SK-N-SH treated with all-trans-retinoic acid at 6 μM for 48 hours (cell line): ENCODE measurements around the gene EDIL3.

Experiments used
- CSDC2 ChIP-seq: fragments of 250-450 bp; sonication (Bioruptor Pico); IDR thresholded peaks from 2 replicates; pipeline ENCODE4 v1.5.0; 2020; ENCODE audit warnings: mild to moderate bottlenecking, moderate library complexity
- ESRRG ChIP-seq: fragments of 250-450 bp; sonication (Bioruptor Pico); IDR thresholded peaks from 2 replicates; pipeline ENCODE4 v1.6.1; 2021; ENCODE audit warnings: mild to moderate bottlenecking
- GLIS3 ChIP-seq: fragments of 250-450 bp; sonication (Bioruptor Pico); IDR thresholded peaks from 2 replicates; pipeline ENCODE4 v1.5.0; 2020; ENCODE audit warnings: mild to moderate bottlenecking, moderate library complexity
- ISL1 ChIP-seq: fragments of 250-450 bp; sonication (Bioruptor Pico); IDR thresholded peaks from 2 replicates; pipeline ENCODE4 v2.1.2; 2022; ENCODE audit warnings: mild to moderate bottlenecking, moderate library complexity
- OSR1 ChIP-seq: fragments of 250-450 bp; sonication (Bioruptor Pico); IDR thresholded peaks from 2 replicates; pipeline ENCODE4 v1.8.0; 2022; ENCODE audit warnings: moderate library complexity, mild to moderate bottlenecking, inconsistent platforms
- RARB ChIP-seq: fragments of 250-450 bp; sonication (Bioruptor Pico); IDR thresholded peaks from 2 replicates; pipeline ENCODE4 v1.8.0; 2021; ENCODE audit warnings: mild to moderate bottlenecking, moderate library complexity
- ZFP30 ChIP-seq: fragments of 450-650 bp; formaldehyde crosslinking; IDR thresholded peaks from 2 replicates; pipeline ENCODE4 v1.5.0; 2022; ENCODE audit warnings: mild to moderate bottlenecking, moderate library complexity
- ZNF8 ChIP-seq: fragments of 450-650 bp; formaldehyde crosslinking; IDR thresholded peaks from 2 replicates; pipeline ENCODE4 v1.5.0; 2020; ENCODE audit warnings: mild to moderate bottlenecking, moderate library complexity
- TF ChIP-seq, protein P1 (sequence below): fragments of 250-450 bp; sonication (Bioruptor Pico); IDR thresholded peaks from 2 replicates; pipeline ENCODE4 v1.8.0; 2020; ENCODE audit warnings: mild to moderate bottlenecking, moderate library complexity, borderline replicate concordance
- TF ChIP-seq, protein P2 (sequence below): fragments of 250-450 bp; sonication (Bioruptor Pico); IDR thresholded peaks from 2 replicates; pipeline ENCODE4 v1.8.0; 2021; ENCODE audit warnings: low read depth, mild to moderate bottlenecking, moderate library complexity, borderline replicate concordance

DNA sequence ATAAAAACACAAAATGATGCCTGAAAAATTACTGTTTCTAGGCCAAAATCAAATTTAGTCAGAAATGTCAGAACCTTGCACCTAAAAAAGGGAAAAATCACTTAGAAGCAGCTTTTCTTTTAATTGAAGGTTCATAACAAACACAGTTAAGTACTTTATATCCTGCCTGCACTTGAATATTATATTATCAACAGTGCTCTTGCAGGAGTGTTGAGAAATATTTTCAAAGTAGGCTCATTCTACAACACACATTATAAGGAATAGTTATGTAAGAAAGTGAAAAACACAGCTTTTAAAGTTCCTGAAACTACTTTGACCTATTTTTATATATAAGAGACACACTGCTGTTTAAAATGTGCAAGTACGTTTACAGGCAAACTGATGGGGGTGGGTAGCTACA, 8.3 kb downstream of the EDIL3 start:
- no peak for TF ChIP-seq RARB (CRISPR knock-in tag)
- TF ChIP-seq ESRRG (CRISPR knock-in tag), result no peak
- TF ChIP-seq GLIS3 (CRISPR knock-in tag), result no peak
- TF ChIP-seq, protein P1, sequence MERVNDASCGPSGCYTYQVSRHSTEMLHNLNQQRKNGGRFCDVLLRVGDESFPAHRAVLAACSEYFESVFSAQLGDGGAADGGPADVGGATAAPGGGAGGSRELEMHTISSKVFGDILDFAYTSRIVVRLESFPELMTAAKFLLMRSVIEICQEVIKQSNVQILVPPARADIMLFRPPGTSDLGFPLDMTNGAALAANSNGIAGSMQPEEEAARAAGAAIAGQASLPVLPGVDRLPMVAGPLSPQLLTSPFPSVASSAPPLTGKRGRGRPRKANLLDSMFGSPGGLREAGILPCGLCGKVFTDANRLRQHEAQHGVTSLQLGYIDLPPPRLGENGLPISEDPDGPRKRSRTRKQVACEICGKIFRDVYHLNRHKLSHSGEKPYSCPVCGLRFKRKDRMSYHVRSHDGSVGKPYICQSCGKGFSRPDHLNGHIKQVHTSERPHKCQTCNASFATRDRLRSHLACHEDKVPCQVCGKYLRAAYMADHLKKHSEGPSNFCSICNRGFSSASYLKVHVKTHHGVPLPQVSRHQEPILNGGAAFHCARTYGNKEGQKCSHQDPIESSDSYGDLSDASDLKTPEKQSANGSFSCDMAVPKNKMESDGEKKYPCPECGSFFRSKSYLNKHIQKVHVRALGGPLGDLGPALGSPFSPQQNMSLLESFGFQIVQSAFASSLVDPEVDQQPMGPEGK, result no peak
- no peak for TF ChIP-seq ZNF8 (CRISPR knock-in tag)
- no peak for TF ChIP-seq CSDC2 (CRISPR knock-in tag)
- TF ChIP-seq OSR1 (CRISPR knock-in tag), result no peak
- no peak for TF ChIP-seq ISL1 (CRISPR knock-in tag)
- TF ChIP-seq, protein P2, sequence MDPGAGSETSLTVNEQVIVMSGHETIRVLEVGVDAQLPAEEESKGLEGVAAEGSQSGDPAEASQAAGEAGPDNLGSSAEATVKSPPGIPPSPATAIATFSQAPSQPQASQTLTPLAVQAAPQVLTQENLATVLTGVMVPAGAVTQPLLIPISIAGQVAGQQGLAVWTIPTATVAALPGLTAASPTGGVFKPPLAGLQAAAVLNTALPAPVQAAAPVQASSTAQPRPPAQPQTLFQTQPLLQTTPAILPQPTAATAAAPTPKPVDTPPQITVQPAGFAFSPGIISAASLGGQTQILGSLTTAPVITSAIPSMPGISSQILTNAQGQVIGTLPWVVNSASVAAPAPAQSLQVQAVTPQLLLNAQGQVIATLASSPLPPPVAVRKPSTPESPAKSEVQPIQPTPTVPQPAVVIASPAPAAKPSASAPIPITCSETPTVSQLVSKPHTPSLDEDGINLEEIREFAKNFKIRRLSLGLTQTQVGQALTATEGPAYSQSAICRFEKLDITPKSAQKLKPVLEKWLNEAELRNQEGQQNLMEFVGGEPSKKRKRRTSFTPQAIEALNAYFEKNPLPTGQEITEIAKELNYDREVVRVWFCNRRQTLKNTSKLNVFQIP (CRISPR knock-in tag), result no peak
- TF ChIP-seq ZFP30 (CRISPR knock-in tag), result no peak
